ENCODE data around the gene DEAF1. TPM values are rescaled to one million over a fixed set of nuclear protein-coding genes. Genes with fewer than 3 reads are reported as not detected.

The DEAF1 gene
- total RNA-seq, 4 donors from 2014 or later, result 31.6 to 54.3 (median 41.2) TPM

DNA sequence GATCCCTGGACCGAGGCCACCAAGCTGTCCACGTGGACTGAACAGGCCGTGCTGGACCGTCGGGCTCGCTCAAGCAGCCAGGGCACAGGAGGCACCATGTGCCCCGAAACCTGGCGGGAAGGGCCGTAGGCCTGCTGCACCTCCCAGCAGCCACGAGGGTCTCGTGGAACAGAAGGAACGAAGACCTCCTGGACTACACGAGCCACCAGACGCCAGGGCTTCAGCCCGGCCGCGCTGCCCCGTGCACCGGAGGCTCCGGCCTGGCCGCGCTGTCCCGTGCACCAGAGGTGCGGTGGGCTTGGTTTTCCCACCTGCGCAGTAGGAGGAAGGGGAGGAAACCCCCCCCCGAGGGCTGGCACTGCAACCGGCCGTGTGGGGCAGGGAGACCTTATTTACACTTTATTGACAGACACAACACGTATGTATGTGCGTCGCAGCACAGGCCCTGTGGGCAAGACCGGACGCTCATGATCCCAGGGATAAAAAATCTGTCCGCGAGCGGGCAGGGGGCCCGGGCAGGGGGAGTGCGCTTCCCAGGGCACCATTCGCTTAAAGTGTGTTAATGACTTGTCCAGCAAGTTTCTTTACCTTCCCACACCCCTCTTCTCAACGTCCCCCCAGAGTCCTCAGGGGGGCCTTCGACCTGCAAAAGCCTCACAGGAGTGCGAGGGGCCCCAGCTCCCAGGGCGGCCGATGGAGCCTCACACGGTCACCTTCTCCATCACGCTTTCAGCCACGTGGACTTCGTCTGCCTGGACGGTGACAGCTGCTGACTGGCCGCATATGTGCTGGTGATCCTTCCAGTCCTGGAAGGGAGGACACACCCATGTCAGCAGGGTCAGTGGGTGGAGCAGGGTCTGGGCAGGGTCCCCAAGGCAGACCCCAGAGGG is 50.9 kb downstream of the DEAF1 start:
- TF ChIP-seq EP300 (IDR thresholded peaks at IDR 0.05) (no peak), POLR2A (IDR thresholded peaks at IDR 0.05) (no peak), CTCF (IDR thresholded peaks at IDR 0.05) (no peak)
- peaks cover 0 to 73% (median 4%) of the 10 kb centered on the region in 3 donors for H3K36me3 ChIP-seq
- H3K27ac ChIP-seq, result no peak overlapping the region
- WGBS, 2 donors, result 87% methylated on average over 45 to 50 of the region's 50 CpGs
- no peaks in the 10 kb centered on the region for H3K9me3 ChIP-seq
- H3K4me1 ChIP-seq, result peaks cover 0 to 14% (median 1%) of the 10 kb centered on the region in 4 donors
- H3K4me3 ChIP-seq, result no peak overlapping the region
- peaks cover 0 to 6% of the 10 kb centered on the region in 2 donors for H3K27me3 ChIP-seq
- no peak for DNase-seq (ENCODE audit: low spot score in 2 of 2)

GRCh38 chr11:643366-643765 is 51.7 kb downstream of the DEAF1 start:
- WGBS, 2 donors, result 92% methylated on average over 6 to 9 of the region's 9 CpGs
- no peak for DNase-seq (ENCODE audit: low spot score in 2 of 2)
- TF ChIP-seq EP300 (IDR thresholded peaks at IDR 0.05), result no peak
- TF ChIP-seq CTCF (IDR thresholded peaks at IDR 0.05), result no peak
- TF ChIP-seq POLR2A (IDR thresholded peaks at IDR 0.05), result no peak
- H3K9me3 ChIP-seq, result no peaks in the 10 kb centered on the region
- H3K4me1 ChIP-seq, result peaks cover 0 to 21% (median 7%) of the 10 kb centered on the region in 4 donors
- H3K36me3 ChIP-seq, result peaks cover 0 to 73% (median 4%) of the 10 kb centered on the region in 3 donors
- H3K4me3 ChIP-seq, result no peak overlapping the region
- peaks cover 0 to 13% of the 10 kb centered on the region in 2 donors for H3K27me3 ChIP-seq
- H3K27ac ChIP-seq, result no peak overlapping the region

GRCh38 chr11:641806-642370 is 53.1 kb downstream of the DEAF1 start:
- DNase-seq (ENCODE audit: low spot score in 2 of 2), result no peak
- Histone ChIP-seq H3K36me3 (peaks cover 0 to 62% (median 4%) of the 10 kb centered on the region in 3 donors), H3K27ac (no peak overlapping the region), H3K9me3 (no peaks in the 10 kb centered on the region), H3K27me3 (peaks cover 0 to 25% of the 10 kb centered on the region in 2 donors), H3K4me3 (no peak overlapping the region), H3K4me1 (peaks cover 0 to 36% (median 17%) of the 10 kb centered on the region in 4 donors)
- WGBS, 2 donors, result 86 to 88% methylated on average over 19 of the region's 19 CpGs
- TF ChIP-seq EP300 (IDR thresholded peaks at IDR 0.05), result no peak
- no peak for TF ChIP-seq POLR2A (IDR thresholded peaks at IDR 0.05)
- TF ChIP-seq CTCF (IDR thresholded peaks at IDR 0.05), result no peak

- no peaks in the 10 kb centered on the region for H3K9me3 ChIP-seq
- H3K4me1 ChIP-seq, result peaks cover 0 to 44% (median 20%) of the 10 kb centered on the region in 4 donors
- no peak for TF ChIP-seq EP300 (IDR thresholded peaks at IDR 0.05)
- no peak for TF ChIP-seq CTCF (IDR thresholded peaks at IDR 0.05)
- no peak for TF ChIP-seq POLR2A (IDR thresholded peaks at IDR 0.05)
- H3K27ac ChIP-seq, result no peak overlapping the region
- peaks cover 0 to 36% of the 10 kb centered on the region in 2 donors for H3K27me3 ChIP-seq
- WGBS, 2 donors, result 25 to 60% methylated on average over 10 to 31 of the region's 69 CpGs
- peaks cover 0 to 48% (median 4%) of the 10 kb centered on the region in 3 donors for H3K36me3 ChIP-seq
- no peak overlapping the region for H3K4me3 ChIP-seq
- DNase-seq (ENCODE audit: low spot score in 2 of 2), result no peak
Measured at GRCh38 chr11:640021-640706, 54.9 kb downstream of the DEAF1 start.
